22Rv1 (cell line): ENCODE results near the gene RAP1GAP2.

Experiments
- ZFX ChIP-seq: fragments of 450-650 bp; IDR thresholded peaks from 2 replicates; pipeline ENCODE4 v1.6.1; 2017; ENCODE audit warnings: antibody characterized with exemption, borderline replicate concordance
- TF ChIP-seq, protein P1 (sequence below): fragments of 450-650 bp; IDR thresholded peaks from 2 replicates; pipeline ENCODE4 v1.5.1; 2017; ENCODE audit warnings: mild to moderate bottlenecking

DNA sequence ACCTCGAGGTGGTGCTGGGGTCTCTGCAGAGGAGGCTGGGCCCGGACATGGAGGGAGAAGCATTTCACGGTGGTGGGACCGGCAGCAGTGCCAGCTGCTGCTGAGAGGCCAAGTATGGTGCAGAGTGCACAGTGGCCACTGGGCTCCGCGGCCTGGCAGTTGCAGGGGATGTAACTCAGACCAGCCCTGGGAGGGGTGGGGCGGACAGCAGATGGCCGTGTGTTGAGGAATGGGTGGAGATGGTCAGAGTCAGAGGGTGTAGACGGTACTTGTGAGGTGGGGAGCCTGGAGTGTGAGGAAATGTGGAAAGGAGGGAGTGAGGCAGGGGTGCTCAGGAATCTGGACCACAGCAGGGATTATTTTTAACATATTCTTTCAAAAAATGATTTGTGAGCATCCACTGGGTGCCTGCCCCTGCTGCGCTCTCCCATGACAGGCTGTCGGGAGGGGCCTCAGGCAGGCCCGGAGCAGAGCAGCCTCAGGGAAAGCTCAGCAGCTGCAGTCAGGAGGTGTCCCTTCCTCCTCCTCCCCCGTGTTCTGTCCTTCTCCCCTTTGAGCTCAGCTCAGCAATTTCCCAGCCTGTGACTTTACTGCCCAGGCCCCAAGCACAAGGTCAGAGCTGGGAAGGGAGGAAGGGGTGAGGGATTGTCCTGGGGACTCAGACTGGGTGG, 113.1 kb downstream of the RAP1GAP2 start:
- TF ChIP-seq, protein P1, sequence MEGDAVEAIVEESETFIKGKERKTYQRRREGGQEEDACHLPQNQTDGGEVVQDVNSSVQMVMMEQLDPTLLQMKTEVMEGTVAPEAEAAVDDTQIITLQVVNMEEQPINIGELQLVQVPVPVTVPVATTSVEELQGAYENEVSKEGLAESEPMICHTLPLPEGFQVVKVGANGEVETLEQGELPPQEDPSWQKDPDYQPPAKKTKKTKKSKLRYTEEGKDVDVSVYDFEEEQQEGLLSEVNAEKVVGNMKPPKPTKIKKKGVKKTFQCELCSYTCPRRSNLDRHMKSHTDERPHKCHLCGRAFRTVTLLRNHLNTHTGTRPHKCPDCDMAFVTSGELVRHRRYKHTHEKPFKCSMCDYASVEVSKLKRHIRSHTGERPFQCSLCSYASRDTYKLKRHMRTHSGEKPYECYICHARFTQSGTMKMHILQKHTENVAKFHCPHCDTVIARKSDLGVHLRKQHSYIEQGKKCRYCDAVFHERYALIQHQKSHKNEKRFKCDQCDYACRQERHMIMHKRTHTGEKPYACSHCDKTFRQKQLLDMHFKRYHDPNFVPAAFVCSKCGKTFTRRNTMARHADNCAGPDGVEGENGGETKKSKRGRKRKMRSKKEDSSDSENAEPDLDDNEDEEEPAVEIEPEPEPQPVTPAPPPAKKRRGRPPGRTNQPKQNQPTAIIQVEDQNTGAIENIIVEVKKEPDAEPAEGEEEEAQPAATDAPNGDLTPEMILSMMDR, result no peak
- no peak for TF ChIP-seq ZFX
